ENCODE results near the gene EFNA5.

GRCh38 chr5:107542831-107543231 lies 127.9 kb downstream of the EFNA5 start:
- TF ChIP-seq CTCF (IDR thresholded peaks at IDR 0.05), result no peak
- peak; percentile 86 for TF ChIP-seq EP300 (IDR thresholded peaks at IDR 0.05)
